Measurements from ENCODE around the gene LRRC18. TPM values are rescaled to one million over a fixed set of nuclear protein-coding genes. Genes with fewer than 3 reads are reported as not detected.

LRRC18 gene
- total RNA-seq, 1 donor from 2014 or later, result not detected

GRCh38 chr10:48946332-48946731, 6.7 kb upstream of the LRRC18 start:
- Mint-ChIP-seq H3K4me1 (ENCODE audit: low read depth) (no peaks in the 10 kb centered on the region), H3K27ac (ENCODE audit: unreplicated experiment) (no peak overlapping the region), H3K27me3 (ENCODE audit: low read depth) (peaks cover 12% of the 10 kb centered on the region), H3K9me3 (ENCODE audit: low read depth) (no peaks in the 10 kb centered on the region), H3K36me3 (ENCODE audit: low read depth) (no peaks in the 10 kb centered on the region), H3K4me3 (ENCODE audit: unreplicated experiment) (no peak overlapping the region)
- no peak for TF ChIP-seq CTCF (IDR thresholded peaks at IDR 0.05)
- no peak for DNase-seq (ENCODE audit: low spot score)

DNA sequence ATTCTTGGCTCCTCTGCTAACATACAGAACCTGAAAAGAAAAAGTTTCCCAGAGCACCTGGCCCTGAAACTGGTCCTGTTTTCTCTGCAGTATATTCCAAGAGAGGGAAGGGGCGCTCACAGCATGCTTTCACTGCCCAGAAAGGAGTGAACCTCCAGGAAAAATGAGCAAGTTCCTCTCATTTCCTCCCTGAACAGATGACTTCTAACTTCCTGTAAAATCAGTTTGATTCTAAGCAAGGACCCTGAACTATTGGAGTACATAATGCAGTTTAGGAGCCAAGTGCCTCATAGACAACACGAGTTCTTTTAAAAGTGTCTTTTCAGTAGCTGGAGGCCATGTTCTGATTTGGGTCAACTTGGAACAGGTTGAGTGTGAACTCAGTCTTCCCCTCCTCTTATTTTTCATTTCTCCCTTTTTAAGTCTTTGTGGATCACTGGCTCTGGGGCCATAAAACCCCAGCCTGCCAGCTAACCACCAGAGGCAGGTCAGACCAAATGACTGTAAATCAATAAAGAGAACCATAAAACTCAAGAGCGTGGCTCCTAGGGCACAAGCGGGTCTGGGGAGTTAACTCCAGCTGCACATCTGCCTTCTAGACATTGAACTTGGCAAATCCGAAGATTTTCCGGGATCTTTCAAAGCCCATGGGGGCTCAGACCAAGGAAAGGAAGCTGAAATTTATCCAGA, 5.9 kb upstream of the LRRC18 start:
- no peak for DNase-seq (ENCODE audit: low spot score)
- Mint-ChIP-seq H3K4me3 (ENCODE audit: unreplicated experiment) (no peak overlapping the region), H3K27me3 (ENCODE audit: low read depth) (peaks cover 9% of the 10 kb centered on the region), H3K9me3 (ENCODE audit: low read depth) (no peaks in the 10 kb centered on the region), H3K4me1 (ENCODE audit: low read depth) (no peaks in the 10 kb centered on the region), H3K36me3 (ENCODE audit: low read depth) (no peaks in the 10 kb centered on the region), H3K27ac (ENCODE audit: unreplicated experiment) (no peak overlapping the region)
- TF ChIP-seq CTCF (IDR thresholded peaks at IDR 0.05), result no peak

- DNase-seq (ENCODE audit: low spot score), result peak; percentile 74
- H3K9me3 Mint-ChIP-seq (ENCODE audit: low read depth), result no peaks in the 10 kb centered on the region
- H3K36me3 Mint-ChIP-seq (ENCODE audit: low read depth), result no peaks in the 10 kb centered on the region
- no peak for TF ChIP-seq CTCF (IDR thresholded peaks at IDR 0.05)
- H3K27ac Mint-ChIP-seq (ENCODE audit: unreplicated experiment), result no peak overlapping the region
- H3K27me3 Mint-ChIP-seq (ENCODE audit: low read depth), result peaks cover 7% of the 10 kb centered on the region
- no peaks in the 10 kb centered on the region for H3K4me1 Mint-ChIP-seq (ENCODE audit: low read depth)
- H3K4me3 Mint-ChIP-seq (ENCODE audit: unreplicated experiment), result no peak overlapping the region
Measured at GRCh38 chr10:48944171-48944570, 4.5 kb upstream of the LRRC18 start.

GRCh38 chr10:48943096-48943495, 3.5 kb upstream of the LRRC18 start:
- H3K4me1 Mint-ChIP-seq (ENCODE audit: low read depth), result no peaks in the 10 kb centered on the region
- peaks cover 7% of the 10 kb centered on the region for H3K27me3 Mint-ChIP-seq (ENCODE audit: low read depth)
- H3K36me3 Mint-ChIP-seq (ENCODE audit: low read depth), result no peaks in the 10 kb centered on the region
- TF ChIP-seq CTCF (IDR thresholded peaks at IDR 0.05), result no peak
- DNase-seq (ENCODE audit: low spot score), result no peak
- H3K4me3 Mint-ChIP-seq (ENCODE audit: unreplicated experiment), result no peak overlapping the region
- H3K9me3 Mint-ChIP-seq (ENCODE audit: low read depth), result no peaks in the 10 kb centered on the region
- H3K27ac Mint-ChIP-seq (ENCODE audit: unreplicated experiment), result no peak overlapping the region

DNA sequence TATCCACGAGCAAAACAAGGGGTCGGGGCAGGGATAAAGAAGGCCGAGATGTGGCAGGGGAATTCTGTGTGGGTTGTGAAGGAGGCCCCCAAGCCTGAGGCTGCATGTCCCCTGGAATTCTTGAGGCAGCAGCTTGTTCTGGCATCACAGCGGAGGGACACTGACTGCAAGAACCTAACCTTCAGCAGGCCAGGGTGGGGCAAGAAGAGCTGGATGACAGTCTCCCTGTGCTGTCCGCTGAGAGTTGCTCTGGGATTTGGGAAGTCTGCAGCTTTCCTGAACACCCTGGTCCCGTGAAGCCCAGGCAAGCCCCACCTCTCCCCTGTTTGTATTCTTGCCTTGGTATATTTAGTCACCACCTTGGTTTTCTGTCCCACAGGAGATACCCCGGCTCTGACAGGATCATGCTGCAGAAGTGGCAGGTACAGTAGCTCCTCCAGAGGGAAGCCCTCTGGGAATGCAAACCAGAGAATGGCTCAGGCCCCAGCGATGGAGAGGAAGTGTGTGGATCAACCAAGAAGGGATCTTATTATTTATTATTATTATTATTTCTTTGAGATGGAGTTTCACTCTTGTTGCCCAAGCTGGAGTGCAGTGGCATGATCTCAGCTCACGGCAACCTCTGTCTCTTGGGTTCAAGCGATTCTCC, 1.9 kb upstream of the LRRC18 start:
- no peak for TF ChIP-seq CTCF (IDR thresholded peaks at IDR 0.05)
- Mint-ChIP-seq H3K36me3 (ENCODE audit: low read depth) (no peaks in the 10 kb centered on the region), H3K9me3 (ENCODE audit: low read depth) (no peaks in the 10 kb centered on the region), H3K4me1 (ENCODE audit: low read depth) (no peaks in the 10 kb centered on the region), H3K27me3 (ENCODE audit: low read depth) (peaks cover 7% of the 10 kb centered on the region), H3K4me3 (ENCODE audit: unreplicated experiment) (no peak overlapping the region), H3K27ac (ENCODE audit: unreplicated experiment) (no peak overlapping the region)
- no peak for DNase-seq (ENCODE audit: low spot score)
